GM18909 (cell line): ENCODE results near the gene MTCH2.

Source experiments
- ATAC-seq: cut with Tn5 transposase; IDR thresholded peaks from one replicate; pipeline ENCODE4 v1.9.1; 2021; ENCODE audit warnings: mild to moderate bottlenecking; ENCODE audit not compliant: unreplicated experiment, poor library complexity

Gene MTCH2

GRCh38 chr11:47592970-47593369 is 49.4 kb downstream of the MTCH2 start:
- ATAC-seq: no peak

DNA sequence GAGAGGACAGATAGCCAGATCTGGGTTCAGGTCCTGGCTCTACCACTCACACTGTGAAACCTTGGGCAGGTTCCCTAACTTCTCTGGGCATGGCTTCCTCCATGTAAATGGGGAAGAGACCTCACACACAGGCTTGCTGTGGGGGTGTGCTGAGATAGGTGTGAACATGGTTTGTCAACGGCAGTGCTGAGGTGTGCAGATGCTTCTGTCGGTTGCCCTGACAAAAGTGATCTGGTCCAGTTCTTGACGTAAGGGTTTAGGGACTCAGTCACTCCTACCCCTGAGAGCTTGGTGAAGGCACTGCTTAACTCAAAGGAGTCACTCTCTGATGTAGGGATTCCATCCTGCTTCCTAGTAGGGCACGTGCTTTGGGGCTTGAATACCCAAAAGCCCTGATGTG is 50.1 kb downstream of the MTCH2 start:
- no peak for ATAC-seq

DNA sequence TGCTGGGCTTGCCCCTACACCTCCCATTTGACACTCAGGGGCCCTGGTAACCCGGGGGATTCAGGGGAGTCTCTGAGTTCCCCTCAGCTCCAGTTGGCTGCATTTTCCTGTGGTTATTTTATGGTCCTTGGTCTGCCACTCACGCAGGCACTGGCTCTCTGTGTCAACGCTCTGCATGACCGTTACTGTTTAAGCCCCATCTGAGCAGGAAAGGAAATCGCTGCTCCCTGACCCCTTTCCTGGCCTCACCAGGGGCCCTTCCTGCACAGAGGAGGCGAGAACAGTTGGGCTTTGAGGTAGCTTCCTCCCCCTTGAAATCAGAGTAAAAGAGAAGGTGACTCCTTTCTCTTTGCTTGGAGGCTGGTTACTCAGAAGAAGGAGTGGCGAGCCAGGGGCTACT is 50.6 kb downstream of the MTCH2 start:
- no peak for ATAC-seq

DNA sequence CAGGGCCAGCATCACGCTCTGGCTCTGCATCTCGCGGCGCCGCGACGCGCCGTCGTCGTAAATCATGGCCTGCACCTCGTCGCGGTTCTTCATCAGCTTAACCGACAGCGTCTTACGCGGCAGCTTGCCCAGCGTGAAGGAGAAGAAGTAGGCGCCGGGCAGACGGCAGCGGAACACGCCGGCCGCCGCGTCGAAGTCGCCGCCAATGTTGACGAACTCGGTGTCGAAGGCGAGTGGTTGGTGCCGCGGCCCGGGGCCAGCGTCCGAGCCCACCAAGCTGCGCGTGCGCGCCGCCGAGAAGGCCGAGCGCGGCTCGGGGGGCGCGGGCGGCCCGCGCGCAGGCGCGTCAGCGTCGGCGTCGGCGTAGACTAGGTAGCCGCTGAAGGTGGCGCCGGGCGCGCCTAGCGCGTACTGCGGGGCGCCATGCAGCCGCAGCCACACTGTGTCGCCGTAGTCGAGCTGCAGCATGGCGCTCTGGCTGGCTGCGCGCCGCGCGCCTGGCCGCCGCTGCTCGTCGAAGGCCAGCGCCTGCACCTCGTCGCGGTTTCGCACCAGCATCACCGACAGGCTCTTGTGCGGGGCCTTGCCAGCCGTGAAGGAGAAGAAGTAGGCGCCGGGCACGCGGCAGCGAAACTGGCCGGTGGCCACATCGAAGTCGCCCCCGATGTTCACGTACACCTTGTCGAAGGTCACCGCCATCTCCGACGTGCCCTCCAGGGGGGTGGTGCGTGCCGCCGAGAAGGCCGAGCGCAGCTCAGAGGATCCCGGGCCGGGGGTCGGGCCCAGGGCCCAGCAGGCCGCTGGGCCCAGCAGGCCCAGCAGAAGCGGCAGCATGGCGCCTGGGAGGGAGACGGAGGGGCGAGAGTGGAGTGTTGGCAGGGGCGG is 52.1 kb downstream of the MTCH2 start:
- ATAC-seq: no peak

DNA sequence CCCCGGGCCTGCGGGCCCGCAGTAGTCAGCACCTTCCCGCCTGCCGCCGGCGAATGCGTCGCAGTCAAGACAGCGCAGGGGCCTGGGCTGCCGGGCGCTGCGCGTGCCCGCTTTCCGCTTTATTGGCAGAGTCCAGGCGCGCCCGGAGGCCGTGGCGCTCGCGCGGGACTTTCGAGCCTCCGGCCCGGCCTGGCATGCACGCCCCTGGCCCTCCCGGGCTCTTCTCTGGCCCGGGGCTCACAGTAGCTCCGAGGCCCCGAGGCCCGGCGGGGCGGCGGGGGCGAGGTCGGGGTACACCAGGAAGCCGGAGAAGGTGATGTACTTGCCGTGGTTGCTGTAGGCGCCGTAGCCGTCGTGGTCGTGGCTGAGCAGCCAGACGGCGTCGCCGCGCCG is 52.8 kb downstream of the MTCH2 start:
- no peak for ATAC-seq

GRCh38 chr11:47589118-47589517 is 53.2 kb downstream of the MTCH2 start:
- ATAC-seq: no peak

- no peak for ATAC-seq
Measured at GRCh38 chr11:47587723-47588326, 54.5 kb downstream of the MTCH2 start.

DNA sequence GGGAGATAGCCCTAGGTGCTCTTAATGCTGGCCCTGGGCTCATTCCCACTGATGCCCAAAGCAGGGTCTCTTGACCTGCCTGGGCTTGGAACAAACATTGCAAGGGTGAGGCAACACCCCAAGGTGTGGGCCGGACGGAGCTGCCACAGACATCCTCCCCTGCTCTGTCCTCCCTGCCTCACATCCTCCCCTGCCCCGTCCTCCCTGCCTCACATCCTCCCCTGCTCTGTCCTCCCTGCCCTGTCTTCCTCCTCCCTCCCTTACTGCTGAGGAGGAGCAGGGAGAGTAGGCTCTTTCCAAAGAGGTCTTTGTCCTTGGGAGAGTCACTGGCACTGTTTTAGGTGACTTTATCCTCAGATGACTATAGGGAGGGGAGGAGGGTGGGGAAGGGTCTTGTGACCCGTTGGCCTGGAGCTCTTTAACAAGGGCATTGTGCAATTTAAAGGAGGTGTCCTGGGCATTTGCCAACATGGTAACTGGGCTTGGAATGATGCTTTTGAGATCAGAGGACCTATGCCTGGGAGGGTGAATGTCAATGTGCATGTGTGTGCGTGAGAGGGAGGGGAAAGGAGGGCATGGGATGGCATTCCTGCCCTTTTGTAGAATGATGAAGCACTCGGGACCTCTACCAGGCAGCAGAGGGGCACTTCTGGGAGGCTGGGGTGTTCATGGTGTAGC is 55.2 kb downstream of the MTCH2 start:
- no peak for ATAC-seq

DNA sequence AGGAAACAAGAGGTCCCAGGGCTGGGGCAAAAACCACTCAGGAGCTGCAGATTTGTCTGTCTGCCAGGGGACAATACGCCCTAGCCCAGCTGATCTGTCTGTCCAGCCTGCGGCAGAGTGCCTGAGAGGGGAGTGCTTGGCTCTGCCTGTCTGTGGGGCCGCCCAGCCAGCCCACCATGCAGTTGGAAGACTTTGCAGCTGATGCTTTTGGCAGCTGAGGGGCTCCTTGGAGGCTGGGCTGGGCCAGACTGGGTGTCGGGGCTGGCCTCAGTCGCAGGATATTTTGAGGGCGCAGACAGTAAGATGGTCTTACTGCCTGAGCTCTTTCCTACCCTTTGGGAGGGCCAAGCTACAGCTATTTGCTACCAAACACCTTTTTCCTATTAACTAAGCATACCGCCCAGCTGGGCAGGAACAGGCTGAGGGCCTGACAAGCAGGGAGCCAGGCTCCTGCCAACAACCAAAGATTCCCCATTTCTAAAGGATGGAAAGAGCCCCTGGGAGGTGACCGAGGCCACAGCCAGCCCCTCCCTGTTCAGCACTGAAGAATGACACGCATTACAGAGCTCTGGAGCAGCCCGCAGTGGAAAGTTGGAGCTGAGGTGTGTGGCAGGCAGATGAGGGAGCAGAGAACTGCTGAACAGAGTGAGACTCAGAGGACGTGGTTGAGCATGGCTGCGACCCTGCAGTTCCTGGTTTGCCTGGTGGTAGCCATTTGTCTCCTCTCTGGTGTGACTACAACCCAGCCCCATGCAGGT is 56.1 kb downstream of the MTCH2 start, which contains the start of gene FAM180B:
Gene FAM180B, plus strand, starts transcription at position 581 of the 758 bp plus-strand sequence. Its CDS starts 91 bp downstream, at position 672.
- ATAC-seq: no peak

DNA sequence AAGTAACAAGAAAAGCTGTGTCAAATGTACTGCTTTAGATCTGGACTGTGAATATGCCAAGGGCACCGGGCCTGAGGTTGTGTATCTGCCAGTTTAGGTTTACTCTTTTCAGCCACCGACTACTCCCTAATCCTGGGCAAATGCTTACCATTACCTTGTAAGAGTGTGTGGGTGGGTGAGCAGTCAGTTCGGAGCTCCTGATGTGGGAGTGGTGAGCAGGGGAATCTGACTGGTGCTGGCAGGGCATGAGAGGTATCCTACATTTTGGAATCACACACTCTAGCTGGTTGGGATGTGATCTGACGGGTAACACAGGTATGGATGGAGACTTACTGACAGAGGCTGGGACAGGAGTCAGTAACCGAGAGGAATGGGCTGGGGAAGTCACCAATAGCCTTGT is 58.5 kb downstream of the MTCH2 start:
- no peak for ATAC-seq

DNA sequence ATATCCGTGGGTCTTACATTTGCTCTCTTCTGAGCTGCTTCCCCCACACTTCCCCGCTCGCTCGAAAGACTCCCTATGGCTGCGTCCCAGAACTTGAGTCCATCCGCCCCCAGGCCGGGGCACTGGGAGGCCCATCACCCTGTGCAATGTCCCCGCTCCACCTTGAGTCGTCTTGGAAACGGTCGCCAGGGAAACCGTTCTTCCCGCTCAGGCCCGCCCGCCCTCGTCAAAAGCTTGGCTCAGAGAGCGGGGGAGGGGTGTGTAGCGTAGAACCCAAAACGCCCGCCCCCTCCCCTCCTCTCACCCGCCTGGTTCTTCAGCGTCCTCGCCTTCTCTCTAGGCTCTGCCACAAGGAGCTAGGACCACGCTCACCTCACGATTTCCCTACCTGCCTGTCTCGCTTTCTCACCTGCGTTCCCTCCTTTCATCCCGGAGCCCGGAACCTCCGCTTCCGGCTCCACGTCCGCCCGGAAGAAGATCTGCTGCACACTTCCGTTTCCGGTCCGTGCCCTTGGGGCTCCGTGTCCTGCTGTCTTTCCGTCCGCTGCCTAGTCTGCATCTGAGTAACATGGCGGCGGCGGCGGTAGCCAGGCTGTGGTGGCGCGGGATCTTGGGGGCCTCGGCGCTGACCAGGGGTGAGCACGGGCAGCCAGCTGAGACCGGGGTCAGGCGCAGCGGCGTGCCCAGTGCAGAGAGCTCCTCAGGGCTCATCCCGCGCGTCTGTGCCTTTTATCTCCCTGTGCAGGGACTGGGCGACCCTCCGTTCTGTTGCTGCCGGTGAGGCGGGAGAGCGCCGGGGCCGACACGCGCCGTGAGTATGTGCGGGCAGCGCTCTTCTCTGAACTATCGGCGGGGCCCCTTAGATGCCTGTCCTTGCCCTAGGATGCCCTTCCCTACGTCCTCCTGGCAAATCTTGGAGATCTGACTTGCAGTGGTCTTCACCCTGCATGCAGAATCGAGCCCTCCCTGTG is 63.5 kb downstream of the MTCH2 start, which contains the start of the genes KBTBD4 and NDUFS3:
Gene KBTBD4, minus strand, starts transcription at position 447 of the 971 bp plus-strand sequence. Its CDS starts 19 bp downstream, at position 428.
Gene NDUFS3, plus strand, starts transcription at position 551 of the 971 bp plus-strand sequence. Its CDS starts 18 bp downstream, at position 569.
- ATAC-seq: peak; percentile 93

DNA sequence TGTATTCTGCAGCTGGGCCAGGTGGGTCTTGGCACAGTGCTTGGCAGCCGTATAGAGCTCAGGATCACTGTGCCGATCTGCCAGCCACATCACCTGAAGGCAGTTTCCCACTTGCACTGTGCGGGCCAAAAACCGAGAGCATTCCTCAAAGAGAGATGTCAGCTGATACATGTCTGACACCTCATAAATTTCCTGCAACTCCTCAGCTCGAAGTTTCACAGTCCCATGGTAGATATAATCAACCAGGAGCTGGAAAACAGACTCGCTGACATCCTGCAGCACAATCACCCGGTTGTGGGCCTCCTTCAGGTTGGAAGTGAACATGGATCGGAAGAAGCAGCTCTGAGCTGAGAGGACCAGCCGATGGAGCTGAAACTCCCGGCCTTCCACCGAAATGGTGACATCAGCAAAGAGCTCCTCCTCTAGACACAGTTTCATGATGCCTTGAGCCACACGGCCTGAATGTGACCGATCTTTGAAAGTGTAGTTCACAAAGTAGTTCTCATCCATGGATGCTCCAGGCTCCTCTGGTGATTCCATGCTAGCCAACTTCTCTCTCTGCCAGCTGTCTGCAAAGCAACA is 64.8 kb downstream of the MTCH2 start:
- no peak for ATAC-seq

DNA sequence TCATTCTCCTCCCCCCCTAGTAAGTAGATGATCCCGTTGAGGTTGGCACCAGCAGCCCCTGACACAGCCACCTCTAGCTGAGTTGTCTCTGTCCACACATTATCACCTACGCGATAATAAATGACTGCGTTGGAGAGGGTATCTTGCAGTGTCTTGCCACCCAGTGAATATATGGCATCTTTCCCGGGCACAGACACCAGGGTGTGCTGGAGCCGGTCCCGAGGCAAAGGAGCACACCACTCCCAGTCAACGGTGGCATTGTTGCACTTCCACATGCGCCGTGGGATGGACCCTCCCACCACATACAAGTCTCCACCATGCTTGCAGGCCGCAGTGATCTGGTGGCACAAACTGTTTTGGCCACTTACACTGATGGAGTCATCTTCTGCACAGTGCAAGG is 69.0 kb downstream of the MTCH2 start:
- ATAC-seq: no peak

DNA sequence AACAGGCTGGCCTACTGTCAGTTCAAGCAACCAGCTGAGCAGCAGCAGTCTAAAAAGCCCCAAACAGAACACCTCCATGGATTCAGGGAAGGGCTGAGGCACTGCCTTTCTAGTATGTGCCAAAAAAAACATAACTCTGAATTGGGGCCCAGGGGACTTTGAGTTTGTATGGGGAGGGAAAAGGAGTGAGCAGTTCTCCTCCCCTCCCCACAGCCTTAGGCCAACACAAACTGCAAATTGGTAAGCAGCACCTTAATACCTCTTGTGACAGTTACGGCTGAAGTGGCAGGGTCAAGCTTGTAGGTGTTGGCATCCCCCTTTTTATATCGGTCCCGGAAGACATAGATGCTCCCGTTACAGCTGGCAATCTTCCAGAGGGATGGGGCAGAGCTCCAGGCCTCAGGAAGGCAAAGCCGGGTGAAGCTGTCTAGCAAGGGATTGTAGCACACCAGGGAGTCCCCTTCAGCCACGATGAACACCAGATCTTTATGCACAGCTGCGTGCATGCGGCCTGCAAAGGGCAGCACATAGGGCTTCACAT is 69.6 kb downstream of the MTCH2 start:
- no peak for ATAC-seq

DNA sequence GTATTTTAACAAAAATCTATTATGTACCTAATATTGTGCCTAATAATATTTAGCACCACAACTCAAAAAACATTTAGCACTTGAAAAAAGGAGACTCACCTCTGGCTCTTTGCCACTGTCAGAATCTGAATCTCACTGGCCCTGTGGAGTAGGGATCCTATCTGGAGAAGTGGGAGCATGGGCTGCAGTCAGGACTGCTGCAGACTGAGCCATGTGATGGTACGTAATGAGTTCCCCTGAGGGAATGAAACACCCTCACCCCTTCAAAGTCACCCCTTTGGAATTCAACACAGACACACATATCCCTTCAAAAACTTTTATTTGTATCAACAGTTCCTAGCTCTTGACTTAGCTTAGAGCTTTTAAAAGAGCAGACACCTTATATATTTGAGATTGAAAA is 70.5 kb downstream of the MTCH2 start:
- ATAC-seq: no peak

DNA sequence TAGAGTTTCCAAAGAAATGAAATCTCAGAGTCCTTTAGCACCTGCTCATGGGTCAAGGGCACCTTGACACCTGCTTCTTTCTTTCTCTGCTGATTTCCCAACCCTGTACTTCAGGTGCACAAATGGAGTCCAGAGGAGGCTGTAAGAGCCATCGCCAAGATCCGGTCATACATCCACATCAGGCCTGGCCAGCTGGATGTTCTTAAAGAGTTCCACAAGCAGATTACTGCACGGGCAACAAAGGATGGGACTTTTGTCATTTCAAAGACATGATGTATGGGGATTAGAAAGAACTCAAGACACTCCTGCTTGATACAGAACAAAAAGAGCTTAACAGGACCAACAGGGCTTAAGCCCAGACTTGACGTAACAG is 71.0 kb downstream of the MTCH2 start:
- no peak for ATAC-seq

- ATAC-seq: no peak
Measured at GRCh38 chr11:47570651-47571356, 71.6 kb downstream of the MTCH2 start.

DNA sequence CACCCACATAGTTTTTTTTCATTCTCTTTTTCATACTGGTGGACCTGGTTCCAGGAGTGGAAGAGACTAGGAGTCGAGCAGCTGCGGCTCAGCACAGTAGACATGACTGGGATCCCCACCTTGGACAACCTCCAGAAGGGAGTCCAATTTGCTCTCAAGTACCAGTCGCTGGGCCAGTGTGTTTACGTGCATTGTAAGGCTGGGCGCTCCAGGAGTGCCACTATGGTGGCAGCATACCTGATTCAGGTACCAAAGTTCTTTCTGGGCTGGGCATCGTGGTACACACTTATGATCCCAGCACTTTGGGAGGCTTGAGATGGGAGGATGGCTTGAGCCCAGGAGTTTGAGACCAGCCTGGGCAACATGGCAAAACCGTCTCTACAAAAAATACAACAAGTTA is 72.7 kb downstream of the MTCH2 start:
- no peak for ATAC-seq
